Astrocyte (in vitro differentiated cells and primary cell): ENCODE data around the gene CA12. TPM values are rescaled to one million over a fixed set of nuclear protein-coding genes. Genes with fewer than 3 reads are reported as not detected.

Source experiments
- DNase-seq: peaks from one replicate; pipeline ENCODE4 v3.0.0-alpha.2; 2010; ENCODE audit warnings: low read depth
- FAIRE-seq: peaks from 2 replicates; lab custom pipeline; 2011; peaks lifted over from hg19 to GRCh38; lab: Jason Lieb, UNC
- H2AFZ ChIP-seq: 2 replicates; pipeline ENCODE4 v1.6.0; 2012; ENCODE audit warnings: low read depth, low read length, inconsistent platforms
- H3K27ac ChIP-seq: 2 replicates; pipeline ENCODE4 v1.5.1; 2011; ENCODE audit warnings: low read depth, low read length, inconsistent platforms
- H3K27me3 ChIP-seq: 2 replicates; pipeline ENCODE4 v1.6.0; 2011; ENCODE audit warnings: low read length, inconsistent platforms; ENCODE audit not compliant: insufficient read depth
- H3K36me3 ChIP-seq: 2 replicates; pipeline ENCODE4 v1.5.1; 2011; ENCODE audit warnings: low read length, inconsistent platforms; ENCODE audit not compliant: insufficient read depth
- H3K4me1 ChIP-seq: 2 replicates; pipeline ENCODE4 v1.5.1; 2011; ENCODE audit warnings: low read length, inconsistent platforms; ENCODE audit not compliant: insufficient read depth
- H3K4me2 ChIP-seq: 2 replicates; pipeline ENCODE4 v1.6.0; 2012; ENCODE audit warnings: low read length, inconsistent platforms
- H3K4me3 ChIP-seq: 2 replicates; pipeline ENCODE4 v1.5.1; 2011; ENCODE audit warnings: low read depth, mild to moderate bottlenecking, low read length, inconsistent platforms; ENCODE audit not compliant: insufficient read depth
- H3K79me2 ChIP-seq: 2 replicates; pipeline ENCODE4 v1.6.0; 2012; ENCODE audit warnings: mild to moderate bottlenecking, low read length, inconsistent platforms; ENCODE audit not compliant: insufficient read depth
- H3K9ac ChIP-seq: 2 replicates; pipeline ENCODE4 v1.6.0; 2012; ENCODE audit warnings: mild to moderate bottlenecking, low read length, inconsistent platforms
- H3K9me3 ChIP-seq: 2 replicates; pipeline ENCODE4 v1.5.1; 2012; ENCODE audit warnings: low read depth, mild to moderate bottlenecking, low read length, inconsistent platforms; ENCODE audit not compliant: insufficient read depth
- H4K20me1 ChIP-seq: 2 replicates; pipeline ENCODE4 v1.6.0; 2012; ENCODE audit warnings: low read length, inconsistent platforms; ENCODE audit not compliant: insufficient read depth
- H3K27ac Mint-ChIP-seq: one replicate; pipeline ENCODE4 v1.8.0; 2021; ENCODE audit warnings: mild to moderate bottlenecking, mixed read lengths; ENCODE audit not compliant: unreplicated experiment
- H3K27me3 Mint-ChIP-seq: one replicate; pipeline ENCODE4 v1.8.0; 2021; ENCODE audit warnings: low read depth, mixed read lengths; ENCODE audit not compliant: unreplicated experiment
- H3K36me3 Mint-ChIP-seq: one replicate; pipeline ENCODE4 v1.8.0; 2021; ENCODE audit warnings: low read depth, mixed read lengths; ENCODE audit not compliant: unreplicated experiment
- H3K4me1 Mint-ChIP-seq: one replicate; pipeline ENCODE4 v1.8.0; 2021; ENCODE audit warnings: low read depth, mixed read lengths; ENCODE audit not compliant: unreplicated experiment
- H3K4me3 Mint-ChIP-seq: one replicate; pipeline ENCODE4 v1.8.0; 2021; ENCODE audit warnings: mild to moderate bottlenecking, moderate library complexity, mixed read lengths; ENCODE audit not compliant: unreplicated experiment
- H3K9me3 Mint-ChIP-seq: one replicate; pipeline ENCODE4 v1.8.0; 2021; ENCODE audit warnings: mild to moderate bottlenecking, mixed read lengths; ENCODE audit not compliant: unreplicated experiment
- EZH2 ChIP-seq: IDR thresholded peaks from 2 replicates; pipeline ENCODE4 v1.6.1; 2012; ENCODE audit warnings: mild to moderate bottlenecking, low read length, inconsistent platforms; ENCODE audit not compliant: insufficient read depth
- total RNA-seq: library from RNA; stranded (reverse); gene quantifications from 2 replicates; pipeline ENCODE4 v1.2.1, GENCODE V29; 2021
- TF ChIP-seq, protein P1 (sequence below): IDR thresholded peaks from 2 replicates; pipeline ENCODE4 v1.5.1; 2011; ENCODE audit warnings: low read depth, mild to moderate bottlenecking, inconsistent platforms, low read length, moderate library complexity; ENCODE audit not compliant: insufficient read depth

Gene CA12
- total RNA-seq, 1 donor from 2014 or later: 0.54 TPM

GRCh38 chr15:63408524-63408923, 26.9 kb upstream of the CA12 start:
- H3K4me3 Mint-ChIP-seq: no peak overlapping the region
- Histone ChIP-seq H3K4me3 (no peak overlapping the region), H3K36me3 (no peaks in the 10 kb centered on the region), H3K79me2 (no peaks in the 10 kb centered on the region), H3K9me3 (no peaks in the 10 kb centered on the region), H3K4me2 (no peak overlapping the region), H3K27ac (no peak overlapping the region), H3K9ac (no peak overlapping the region), H3K4me1 (peaks cover 3% of the 10 kb centered on the region), H3K27me3 (peaks cover 2% of the 10 kb centered on the region), H2AFZ (no peak overlapping the region), H4K20me1 (no peaks in the 10 kb centered on the region)
- H3K27ac Mint-ChIP-seq: no peak overlapping the region
- no peaks in the 10 kb centered on the region for H3K9me3 Mint-ChIP-seq
- peaks cover 22% of the 10 kb centered on the region for H3K27me3 Mint-ChIP-seq
- no peaks in the 10 kb centered on the region for H3K36me3 Mint-ChIP-seq
- DNase-seq (no peak), FAIRE-seq (no peak)
- H3K4me1 Mint-ChIP-seq: no peaks in the 10 kb centered on the region
- no peak for TF ChIP-seq EZH2
- TF ChIP-seq, protein P1, sequence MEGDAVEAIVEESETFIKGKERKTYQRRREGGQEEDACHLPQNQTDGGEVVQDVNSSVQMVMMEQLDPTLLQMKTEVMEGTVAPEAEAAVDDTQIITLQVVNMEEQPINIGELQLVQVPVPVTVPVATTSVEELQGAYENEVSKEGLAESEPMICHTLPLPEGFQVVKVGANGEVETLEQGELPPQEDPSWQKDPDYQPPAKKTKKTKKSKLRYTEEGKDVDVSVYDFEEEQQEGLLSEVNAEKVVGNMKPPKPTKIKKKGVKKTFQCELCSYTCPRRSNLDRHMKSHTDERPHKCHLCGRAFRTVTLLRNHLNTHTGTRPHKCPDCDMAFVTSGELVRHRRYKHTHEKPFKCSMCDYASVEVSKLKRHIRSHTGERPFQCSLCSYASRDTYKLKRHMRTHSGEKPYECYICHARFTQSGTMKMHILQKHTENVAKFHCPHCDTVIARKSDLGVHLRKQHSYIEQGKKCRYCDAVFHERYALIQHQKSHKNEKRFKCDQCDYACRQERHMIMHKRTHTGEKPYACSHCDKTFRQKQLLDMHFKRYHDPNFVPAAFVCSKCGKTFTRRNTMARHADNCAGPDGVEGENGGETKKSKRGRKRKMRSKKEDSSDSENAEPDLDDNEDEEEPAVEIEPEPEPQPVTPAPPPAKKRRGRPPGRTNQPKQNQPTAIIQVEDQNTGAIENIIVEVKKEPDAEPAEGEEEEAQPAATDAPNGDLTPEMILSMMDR: no peak

DNA sequence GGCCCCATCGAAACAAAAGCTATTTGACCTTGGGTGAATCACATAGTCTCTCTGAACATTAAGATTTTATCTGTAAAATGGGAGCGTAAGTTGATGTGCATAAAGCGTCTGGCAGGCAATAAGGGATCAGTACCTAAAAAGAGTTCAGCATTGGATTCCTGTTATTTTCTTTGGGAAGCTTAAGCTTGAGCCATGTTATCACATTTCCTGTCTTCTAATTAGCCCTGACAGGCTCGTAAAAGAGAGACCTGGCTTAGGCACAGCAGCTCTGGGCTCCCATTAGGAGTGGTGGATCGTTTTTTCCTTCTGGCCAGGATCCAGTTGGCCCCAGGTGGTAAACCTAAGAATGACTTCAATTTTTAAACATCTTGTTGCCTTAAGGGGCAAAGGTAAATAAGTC, 26.0 kb upstream of the CA12 start:
- no peaks in the 10 kb centered on the region for H3K9me3 Mint-ChIP-seq
- H3K9me3 ChIP-seq: no peaks in the 10 kb centered on the region
- H3K27me3 ChIP-seq: peaks cover 2% of the 10 kb centered on the region
- no peaks in the 10 kb centered on the region for H3K4me1 Mint-ChIP-seq
- H3K4me2 ChIP-seq: no peak overlapping the region
- TF ChIP-seq, protein P1: no peak
- no peak for TF ChIP-seq EZH2
- peaks cover 15% of the 10 kb centered on the region for H3K27me3 Mint-ChIP-seq
- no peaks in the 10 kb centered on the region for H4K20me1 ChIP-seq
- no peak overlapping the region for H3K4me3 Mint-ChIP-seq
- H3K27ac ChIP-seq: no peak overlapping the region
- H3K27ac Mint-ChIP-seq: no peak overlapping the region
- FAIRE-seq (no peak), DNase-seq (no peak)
- peaks cover 7% of the 10 kb centered on the region for H3K4me1 ChIP-seq
- no peaks in the 10 kb centered on the region for H3K36me3 ChIP-seq
- no peak overlapping the region for H2AFZ ChIP-seq
- H3K9ac ChIP-seq: no peak overlapping the region
- no peaks in the 10 kb centered on the region for H3K79me2 ChIP-seq
- H3K36me3 Mint-ChIP-seq: no peaks in the 10 kb centered on the region
- no peak overlapping the region for H3K4me3 ChIP-seq

DNA sequence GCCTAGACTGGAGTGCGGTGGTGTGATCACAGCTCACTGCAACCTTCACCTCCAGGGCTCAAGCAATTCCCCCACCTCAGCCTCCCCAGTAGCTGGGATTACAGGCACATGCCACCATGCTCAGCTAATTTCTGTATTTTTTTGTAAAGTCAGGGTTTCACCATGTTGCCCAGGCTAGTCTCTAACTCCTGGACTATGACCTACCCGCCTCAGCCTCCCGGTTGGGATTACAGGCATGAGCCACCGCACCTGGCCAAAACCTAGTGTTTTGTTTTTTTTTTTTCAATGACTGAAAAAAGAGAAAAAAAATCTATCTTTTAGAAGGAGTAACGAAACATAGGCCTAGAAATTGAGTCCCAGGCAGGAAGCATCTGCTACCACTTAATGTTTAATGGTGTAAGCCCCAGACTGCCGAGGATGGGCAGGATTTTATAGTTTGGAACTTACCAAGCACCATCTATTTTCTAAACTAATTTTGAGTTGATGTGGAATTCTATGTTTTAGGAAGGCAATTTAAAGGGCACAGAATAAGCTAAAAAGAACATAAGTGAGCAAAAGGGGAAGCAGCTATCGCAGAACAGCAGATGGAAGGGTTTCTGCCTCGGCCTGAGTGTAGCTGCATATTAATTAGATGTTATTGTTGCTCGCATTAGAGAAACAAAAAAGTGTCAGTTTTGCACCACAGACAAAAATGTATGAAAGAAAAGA, 24.2 kb upstream of the CA12 start:
- H2AFZ ChIP-seq: no peak overlapping the region
- H3K36me3 ChIP-seq: no peaks in the 10 kb centered on the region
- peaks cover 8% of the 10 kb centered on the region for H3K4me1 ChIP-seq
- H3K4me1 Mint-ChIP-seq: peaks cover 2% of the 10 kb centered on the region
- TF ChIP-seq, protein P1: no peak
- no peak for TF ChIP-seq EZH2
- DNase-seq (no peak), FAIRE-seq (no peak)
- peaks cover 5% of the 10 kb centered on the region for H3K27me3 Mint-ChIP-seq
- no peaks in the 10 kb centered on the region for H3K79me2 ChIP-seq
- no peaks in the 10 kb centered on the region for H3K9me3 ChIP-seq
- no peaks in the 10 kb centered on the region for H3K27me3 ChIP-seq
- H3K27ac ChIP-seq: no peak overlapping the region
- H3K27ac Mint-ChIP-seq: no peak overlapping the region
- H4K20me1 ChIP-seq: no peaks in the 10 kb centered on the region
- H3K36me3 Mint-ChIP-seq: no peaks in the 10 kb centered on the region
- H3K4me3 ChIP-seq: no peak overlapping the region
- H3K9me3 Mint-ChIP-seq: peaks cover 1% of the 10 kb centered on the region
- no peak overlapping the region for H3K4me2 ChIP-seq
- no peak overlapping the region for H3K9ac ChIP-seq
- H3K4me3 Mint-ChIP-seq: no peak overlapping the region
